ENCODE results near the gene SULT1E1.

SULT1E1 gene

GRCh38 chr4:69876071-69876470, 16.1 kb upstream of the SULT1E1 start:
- H3K36me3 ChIP-seq (ENCODE audit: control insufficient read depth in 2 of 2, insufficient read depth in 2 of 2, low read length in 2 of 2) = no peaks in the 10 kb centered on the region
- H3K4me3 ChIP-seq (ENCODE audit: low read length in 2 of 2) = no peak overlapping the region
- H3K4me1 ChIP-seq (ENCODE audit: control insufficient read depth, insufficient read depth, low read length) = no peaks in the 10 kb centered on the region
- no peak overlapping the region for H3K9ac ChIP-seq (ENCODE audit: low read length in 2 of 2)
- H3K27me3 ChIP-seq (ENCODE audit: control insufficient read depth in 1 of 2, insufficient read depth in 2 of 2, low read length in 2 of 2) = no peaks in the 10 kb centered on the region
- no peak overlapping the region for H3K27ac ChIP-seq (ENCODE audit: low read length)
- H3K9me3 ChIP-seq (ENCODE audit: control insufficient read depth in 2 of 2, low read length in 2 of 2) = no peaks in the 10 kb centered on the region

DNA sequence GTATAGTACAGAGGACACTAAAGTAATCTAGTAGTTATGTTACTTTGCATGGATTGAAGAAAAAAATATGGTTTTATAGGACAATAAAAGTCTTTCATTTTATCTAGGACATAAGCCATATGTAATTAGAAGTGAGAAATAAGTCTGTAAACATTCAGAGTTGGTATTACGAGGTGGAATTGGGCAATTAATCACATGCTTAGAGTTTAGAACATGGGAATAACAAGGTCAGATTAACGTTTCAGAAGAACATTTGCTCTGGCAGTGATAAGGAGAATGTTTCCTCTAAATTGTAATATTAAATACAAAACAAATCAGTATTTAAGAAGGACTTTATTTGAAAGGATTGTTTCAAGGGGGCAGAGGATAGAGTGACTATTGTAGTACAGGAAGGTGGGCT, 15.6 kb upstream of the SULT1E1 start:
- H3K36me3 ChIP-seq (ENCODE audit: control insufficient read depth in 2 of 2, insufficient read depth in 2 of 2, low read length in 2 of 2) = no peaks in the 10 kb centered on the region
- H3K4me1 ChIP-seq (ENCODE audit: control insufficient read depth, insufficient read depth, low read length) = no peaks in the 10 kb centered on the region
- H3K9me3 ChIP-seq (ENCODE audit: control insufficient read depth in 2 of 2, low read length in 2 of 2) = no peaks in the 10 kb centered on the region
- H3K27me3 ChIP-seq (ENCODE audit: control insufficient read depth in 1 of 2, insufficient read depth in 2 of 2, low read length in 2 of 2) = no peaks in the 10 kb centered on the region
- H3K27ac ChIP-seq (ENCODE audit: low read length) = no peak overlapping the region
- no peak overlapping the region for H3K4me3 ChIP-seq (ENCODE audit: low read length in 2 of 2)
- H3K9ac ChIP-seq (ENCODE audit: low read length in 2 of 2) = no peak overlapping the region

- Histone ChIP-seq H3K36me3 (ENCODE audit: control insufficient read depth in 2 of 2, insufficient read depth in 2 of 2, low read length in 2 of 2) (no peaks in the 10 kb centered on the region), H3K4me1 (ENCODE audit: control insufficient read depth, insufficient read depth, low read length) (no peaks in the 10 kb centered on the region), H3K27ac (ENCODE audit: low read length) (no peak overlapping the region), H3K4me3 (ENCODE audit: low read length in 2 of 2) (no peak overlapping the region), H3K9me3 (ENCODE audit: control insufficient read depth in 2 of 2, low read length in 2 of 2) (no peaks in the 10 kb centered on the region), H3K9ac (ENCODE audit: low read length in 2 of 2) (no peak overlapping the region), H3K27me3 (ENCODE audit: control insufficient read depth in 1 of 2, insufficient read depth in 2 of 2, low read length in 2 of 2) (no peaks in the 10 kb centered on the region)
Measured at GRCh38 chr4:69874507-69874906, 14.6 kb upstream of the SULT1E1 start.

DNA sequence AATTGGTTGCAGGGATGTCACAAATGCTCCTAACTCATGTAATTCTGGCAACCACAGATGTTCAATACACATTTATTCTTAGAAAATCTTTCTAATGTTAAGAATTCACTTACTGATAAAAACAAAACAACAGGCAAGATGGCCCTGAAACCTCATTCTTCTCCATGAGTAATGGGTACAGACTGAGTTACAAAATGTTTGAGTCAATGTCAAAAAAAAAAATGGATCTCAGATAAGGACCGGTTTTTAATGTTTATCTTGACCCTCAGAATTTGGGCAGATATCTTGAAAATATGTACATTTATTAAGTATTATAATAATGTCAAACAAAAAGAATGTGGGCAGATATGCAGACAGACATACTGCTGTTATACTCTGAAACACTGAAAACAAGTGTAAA, 1.8 kb upstream of the SULT1E1 start:
- Histone ChIP-seq H3K9ac (ENCODE audit: low read length in 2 of 2) (no peak overlapping the region), H3K27ac (ENCODE audit: low read length) (no peak overlapping the region), H3K9me3 (ENCODE audit: control insufficient read depth in 2 of 2, low read length in 2 of 2) (no peaks in the 10 kb centered on the region), H3K4me3 (ENCODE audit: low read length in 2 of 2) (no peak overlapping the region), H3K4me1 (ENCODE audit: control insufficient read depth, insufficient read depth, low read length) (no peaks in the 10 kb centered on the region), H3K36me3 (ENCODE audit: control insufficient read depth in 2 of 2, insufficient read depth in 2 of 2, low read length in 2 of 2) (no peaks in the 10 kb centered on the region), H3K27me3 (ENCODE audit: control insufficient read depth in 1 of 2, insufficient read depth in 2 of 2, low read length in 2 of 2) (no peaks in the 10 kb centered on the region)

- H3K4me3 ChIP-seq (ENCODE audit: low read length in 2 of 2) = no peak overlapping the region
- no peaks in the 10 kb centered on the region for H3K27me3 ChIP-seq (ENCODE audit: control insufficient read depth in 1 of 2, insufficient read depth in 2 of 2, low read length in 2 of 2)
- H3K36me3 ChIP-seq (ENCODE audit: control insufficient read depth in 2 of 2, insufficient read depth in 2 of 2, low read length in 2 of 2) = no peaks in the 10 kb centered on the region
- H3K9me3 ChIP-seq (ENCODE audit: control insufficient read depth in 2 of 2, low read length in 2 of 2) = no peaks in the 10 kb centered on the region
- no peak overlapping the region for H3K9ac ChIP-seq (ENCODE audit: low read length in 2 of 2)
- H3K27ac ChIP-seq (ENCODE audit: low read length) = no peak overlapping the region
- no peaks in the 10 kb centered on the region for H3K4me1 ChIP-seq (ENCODE audit: control insufficient read depth, insufficient read depth, low read length)
Measured at GRCh38 chr4:69860521-69861298, 765 bp upstream of the SULT1E1 start.

DNA sequence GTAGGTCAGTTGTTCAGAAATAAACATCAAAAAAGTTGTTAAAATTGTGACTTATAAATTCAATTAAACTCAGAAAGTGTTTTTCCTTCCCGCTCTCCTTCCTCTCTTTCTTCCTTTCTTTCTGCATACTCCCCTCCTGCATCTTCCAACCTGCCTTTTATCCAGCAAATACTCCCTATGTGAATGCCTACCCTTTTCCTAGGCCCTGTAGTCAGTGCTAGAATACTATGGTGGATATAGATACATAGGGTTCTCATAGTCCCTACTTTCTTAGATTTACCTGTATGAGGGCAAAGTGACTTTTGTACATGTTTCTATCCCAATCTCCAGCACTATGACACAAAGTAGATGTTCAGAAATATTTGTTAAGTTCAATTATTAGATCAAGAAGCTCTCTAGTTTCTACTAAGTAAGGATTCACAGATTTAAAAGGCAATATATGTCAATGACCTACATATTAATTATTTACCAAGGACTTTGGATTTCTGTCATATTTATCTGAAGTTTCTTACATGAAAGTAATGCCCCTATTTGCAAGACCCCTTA, 732 bp downstream of the SULT1E1 start:
- no peak overlapping the region for H3K9ac ChIP-seq (ENCODE audit: low read length in 2 of 2)
- no peak overlapping the region for H3K4me3 ChIP-seq (ENCODE audit: low read length in 2 of 2)
- no peaks in the 10 kb centered on the region for H3K4me1 ChIP-seq (ENCODE audit: control insufficient read depth, insufficient read depth, low read length)
- no peaks in the 10 kb centered on the region for H3K9me3 ChIP-seq (ENCODE audit: control insufficient read depth in 2 of 2, low read length in 2 of 2)
- H3K27me3 ChIP-seq (ENCODE audit: control insufficient read depth in 1 of 2, insufficient read depth in 2 of 2, low read length in 2 of 2) = no peaks in the 10 kb centered on the region
- H3K36me3 ChIP-seq (ENCODE audit: control insufficient read depth in 2 of 2, insufficient read depth in 2 of 2, low read length in 2 of 2) = no peaks in the 10 kb centered on the region
- no peak overlapping the region for H3K27ac ChIP-seq (ENCODE audit: low read length)

- no peaks in the 10 kb centered on the region for H3K4me1 ChIP-seq (ENCODE audit: control insufficient read depth, insufficient read depth, low read length)
- no peaks in the 10 kb centered on the region for H3K9me3 ChIP-seq (ENCODE audit: control insufficient read depth in 2 of 2, low read length in 2 of 2)
- no peak overlapping the region for H3K9ac ChIP-seq (ENCODE audit: low read length in 2 of 2)
- no peak overlapping the region for H3K4me3 ChIP-seq (ENCODE audit: low read length in 2 of 2)
- H3K27ac ChIP-seq (ENCODE audit: low read length) = no peak overlapping the region
- H3K36me3 ChIP-seq (ENCODE audit: control insufficient read depth in 2 of 2, insufficient read depth in 2 of 2, low read length in 2 of 2) = no peaks in the 10 kb centered on the region
- no peaks in the 10 kb centered on the region for H3K27me3 ChIP-seq (ENCODE audit: control insufficient read depth in 1 of 2, insufficient read depth in 2 of 2, low read length in 2 of 2)
Measured at GRCh38 chr4:69858690-69859089, 1.3 kb downstream of the SULT1E1 start.

DNA sequence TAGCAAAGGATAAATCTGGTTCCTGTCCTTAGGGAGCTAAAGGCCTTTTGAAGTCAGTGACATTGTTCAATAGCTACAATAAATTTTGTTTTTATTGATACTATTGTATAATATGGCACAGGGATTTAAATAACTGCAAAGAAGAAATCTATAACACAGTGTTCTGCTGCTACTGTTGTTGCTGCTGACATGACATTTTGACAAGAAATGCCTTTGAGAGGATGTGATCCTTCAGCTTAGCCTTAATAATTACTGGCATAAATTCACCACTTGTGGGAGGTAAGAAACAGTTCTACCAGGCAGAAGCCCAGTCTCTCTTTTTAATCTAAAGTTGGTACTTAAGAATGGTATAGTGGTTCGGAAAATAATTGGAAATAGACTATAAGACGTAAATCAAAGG, 4.1 kb downstream of the SULT1E1 start:
- Histone ChIP-seq H3K36me3 (ENCODE audit: control insufficient read depth in 2 of 2, insufficient read depth in 2 of 2, low read length in 2 of 2) (no peaks in the 10 kb centered on the region), H3K27me3 (ENCODE audit: control insufficient read depth in 1 of 2, insufficient read depth in 2 of 2, low read length in 2 of 2) (no peaks in the 10 kb centered on the region), H3K9ac (ENCODE audit: low read length in 2 of 2) (no peak overlapping the region), H3K9me3 (ENCODE audit: control insufficient read depth in 2 of 2, low read length in 2 of 2) (no peaks in the 10 kb centered on the region), H3K4me1 (ENCODE audit: control insufficient read depth, insufficient read depth, low read length) (no peaks in the 10 kb centered on the region), H3K27ac (ENCODE audit: low read length) (no peak overlapping the region), H3K4me3 (ENCODE audit: low read length in 2 of 2) (no peak overlapping the region)

GRCh38 chr4:69849969-69850368, 10.0 kb downstream of the SULT1E1 start:
- H3K36me3 ChIP-seq (ENCODE audit: control insufficient read depth in 2 of 2, insufficient read depth in 2 of 2, low read length in 2 of 2) = no peaks in the 10 kb centered on the region
- H3K27me3 ChIP-seq (ENCODE audit: control insufficient read depth in 1 of 2, insufficient read depth in 2 of 2, low read length in 2 of 2) = no peaks in the 10 kb centered on the region
- no peaks in the 10 kb centered on the region for H3K9me3 ChIP-seq (ENCODE audit: control insufficient read depth in 2 of 2, low read length in 2 of 2)
- H3K4me3 ChIP-seq (ENCODE audit: low read length in 2 of 2) = no peak overlapping the region
- no peak overlapping the region for H3K9ac ChIP-seq (ENCODE audit: low read length in 2 of 2)
- no peak overlapping the region for H3K27ac ChIP-seq (ENCODE audit: low read length)
- H3K4me1 ChIP-seq (ENCODE audit: control insufficient read depth, insufficient read depth, low read length) = no peaks in the 10 kb centered on the region

DNA sequence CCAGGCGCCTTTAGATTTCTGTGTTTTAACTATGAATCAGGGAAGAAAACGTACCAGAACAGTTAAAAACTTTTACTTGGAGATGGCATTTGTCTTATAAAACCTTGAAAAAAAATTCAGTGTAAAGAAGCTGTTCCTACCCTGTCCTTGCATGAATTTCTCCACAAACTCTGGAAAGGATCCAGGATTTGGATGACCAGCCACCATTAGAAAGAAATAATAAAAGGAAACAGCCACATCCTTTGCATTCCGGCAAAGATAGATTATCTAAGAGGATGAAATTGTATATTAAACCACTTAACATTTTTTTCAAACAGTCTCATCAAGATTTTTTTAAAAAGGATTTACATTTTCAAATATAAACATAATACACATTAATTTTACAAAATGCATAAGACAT, 10.6 kb downstream of the SULT1E1 start:
- Histone ChIP-seq H3K36me3 (ENCODE audit: control insufficient read depth in 2 of 2, insufficient read depth in 2 of 2, low read length in 2 of 2) (no peaks in the 10 kb centered on the region), H3K4me3 (ENCODE audit: low read length in 2 of 2) (no peak overlapping the region), H3K27ac (ENCODE audit: low read length) (no peak overlapping the region), H3K9me3 (ENCODE audit: control insufficient read depth in 2 of 2, low read length in 2 of 2) (no peaks in the 10 kb centered on the region), H3K27me3 (ENCODE audit: control insufficient read depth in 1 of 2, insufficient read depth in 2 of 2, low read length in 2 of 2) (no peaks in the 10 kb centered on the region), H3K4me1 (ENCODE audit: control insufficient read depth, insufficient read depth, low read length) (no peaks in the 10 kb centered on the region), H3K9ac (ENCODE audit: low read length in 2 of 2) (no peak overlapping the region)

DNA sequence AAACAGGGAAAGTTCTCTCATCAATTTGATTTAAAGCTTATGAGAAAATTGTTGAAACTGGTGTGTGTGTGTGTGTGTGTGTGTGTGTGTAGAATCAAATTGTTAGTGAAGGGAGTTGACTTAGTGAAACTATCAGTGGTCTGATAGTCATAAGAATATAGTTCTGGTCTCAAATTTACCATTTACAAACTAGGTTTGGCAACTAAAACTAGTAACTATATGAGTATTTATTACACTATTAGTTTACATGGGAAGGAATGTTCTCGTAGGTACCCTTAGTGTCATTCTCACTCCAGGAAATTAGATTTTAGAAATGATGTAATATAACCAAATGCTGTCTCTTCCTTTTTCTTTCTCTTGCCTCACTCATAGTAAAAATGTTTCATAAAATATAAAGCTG, 11.9 kb downstream of the SULT1E1 start:
- H3K9ac ChIP-seq (ENCODE audit: low read length in 2 of 2) = no peak overlapping the region
- H3K4me3 ChIP-seq (ENCODE audit: low read length in 2 of 2) = no peak overlapping the region
- no peaks in the 10 kb centered on the region for H3K9me3 ChIP-seq (ENCODE audit: control insufficient read depth in 2 of 2, low read length in 2 of 2)
- no peaks in the 10 kb centered on the region for H3K27me3 ChIP-seq (ENCODE audit: control insufficient read depth in 1 of 2, insufficient read depth in 2 of 2, low read length in 2 of 2)
- no peaks in the 10 kb centered on the region for H3K36me3 ChIP-seq (ENCODE audit: control insufficient read depth in 2 of 2, insufficient read depth in 2 of 2, low read length in 2 of 2)
- H3K4me1 ChIP-seq (ENCODE audit: control insufficient read depth, insufficient read depth, low read length) = no peaks in the 10 kb centered on the region
- H3K27ac ChIP-seq (ENCODE audit: low read length) = no peak overlapping the region
